ENCODE results near the gene TLR9.

GRCh38 chr3:52196977-52197376 is 28.5 kb downstream of the TLR9 start:
- TF ChIP-seq MAX (IDR thresholded peaks at IDR 0.05; ENCODE audit: low read depth): no peak
- no peak for TF ChIP-seq CTCF (IDR thresholded peaks at IDR 0.05)
- no peak for TF ChIP-seq MXI1 (IDR thresholded peaks at IDR 0.05; ENCODE audit: low read depth, low read length)
- TF ChIP-seq TAF1 (IDR thresholded peaks at IDR 0.05; ENCODE audit: borderline replicate concordance, low read depth, low read length): no peak
- TF ChIP-seq SMC3 (IDR thresholded peaks at IDR 0.05; ENCODE audit: low read depth, low read length): no peak
- no peak for TF ChIP-seq RAD21 (IDR thresholded peaks at IDR 0.05; ENCODE audit: low read length)
- TF ChIP-seq POLR2AphosphoS5 (IDR thresholded peaks at IDR 0.05; ENCODE audit: low read depth, low read length): no peak
- no peak for TF ChIP-seq ZBTB33 (IDR thresholded peaks at IDR 0.05; ENCODE audit: borderline replicate concordance, low read depth)
- TF ChIP-seq FOXM1 (IDR thresholded peaks at IDR 0.05; ENCODE audit: low read depth): no peak
- TF ChIP-seq REST (IDR thresholded peaks at IDR 0.05; ENCODE audit: low read depth, low read length): no peak
